Measurements from ENCODE around the gene VWA3A.
A peak's percentile ranks its signal among the peaks of the same experiment; 100 is the strongest.
"Not testable (repeated sequence)": the region's sequence is repeated elsewhere in the genome, so short reads cannot be mapped to it uniquely, and the experiment has no call there.

Gene VWA3A

GRCh38 chr16:22123146-22123545, 30.8 kb downstream of the VWA3A start:
- no peak overlapping the region for H3K4me3 ChIP-seq (replicated peaks; ENCODE audit: low read depth, low read length)
- no peak for DNase-seq (ENCODE audit: extremely low read depth, insufficient read length)
- H3K36me3 ChIP-seq (ENCODE audit: control insufficient read depth, insufficient read depth, low read length) = no peaks in the 10 kb centered on the region
- peak; percentile 40 for TF ChIP-seq CTCF (IDR thresholded peaks at IDR 0.05; ENCODE audit: insufficient read depth, low read length, poor library complexity, severe bottlenecking)
- H3K27me3 ChIP-seq (replicated peaks; ENCODE audit: control insufficient read depth, insufficient read depth, low read length) = no peaks in the 10 kb centered on the region; the same call in none of the 2 replicates

GRCh38 chr16:22123759-22124490, 31.6 kb downstream of the VWA3A start:
- TF ChIP-seq CTCF (IDR thresholded peaks at IDR 0.05; ENCODE audit: insufficient read depth, low read length, poor library complexity, severe bottlenecking) = no peak

GRCh38 chr16:22124583-22125284, 32.4 kb downstream of the VWA3A start:
- H3K36me3 ChIP-seq (ENCODE audit: control insufficient read depth, insufficient read depth, low read length) = no peaks in the 10 kb centered on the region
- DNase-seq (ENCODE audit: extremely low read depth, insufficient read length) = no peak
- no peak overlapping the region for H3K4me3 ChIP-seq (replicated peaks; ENCODE audit: low read depth, low read length)
- H3K27me3 ChIP-seq (replicated peaks; ENCODE audit: control insufficient read depth, insufficient read depth, low read length) = no peaks in the 10 kb centered on the region; the same call in none of the 2 replicates
- no peak for TF ChIP-seq CTCF (IDR thresholded peaks at IDR 0.05; ENCODE audit: insufficient read depth, low read length, poor library complexity, severe bottlenecking)

More at GRCh38 chr16:22123759-22124490, 31.6 kb downstream of the VWA3A start:
- no peak for DNase-seq (ENCODE audit: extremely low read depth, insufficient read length)
- H3K4me3 ChIP-seq (replicated peaks; ENCODE audit: low read depth, low read length) = no peak overlapping the region
- H3K36me3 ChIP-seq (ENCODE audit: control insufficient read depth, insufficient read depth, low read length) = no peaks in the 10 kb centered on the region
- no peaks in the 10 kb centered on the region; the same call in none of the 2 replicates for H3K27me3 ChIP-seq (replicated peaks; ENCODE audit: control insufficient read depth, insufficient read depth, low read length)

- DNase-seq (ENCODE audit: extremely low read depth, insufficient read length) = no peak
- no peak for TF ChIP-seq CTCF (IDR thresholded peaks at IDR 0.05; ENCODE audit: insufficient read depth, low read length, poor library complexity, severe bottlenecking)
- H3K27me3 ChIP-seq (replicated peaks; ENCODE audit: control insufficient read depth, insufficient read depth, low read length) = no peaks in the 10 kb centered on the region; the same call in none of the 2 replicates
- H3K4me3 ChIP-seq (replicated peaks; ENCODE audit: low read depth, low read length) = no peak overlapping the region
- H3K36me3 ChIP-seq (ENCODE audit: control insufficient read depth, insufficient read depth, low read length) = no peaks in the 10 kb centered on the region
These were observed 33.8 kb downstream of the VWA3A start for GRCh38 chr16:22126037-22126558.

- not testable (repeated sequence) for H3K36me3 ChIP-seq (ENCODE audit: control insufficient read depth, insufficient read depth, low read length); H3K4me3 ChIP-seq (replicated peaks; ENCODE audit: low read depth, low read length); DNase-seq (ENCODE audit: extremely low read depth, insufficient read length); H3K27me3 ChIP-seq (replicated peaks; ENCODE audit: control insufficient read depth, insufficient read depth, low read length)
These were observed 36.2 kb downstream of the VWA3A start for GRCh38 chr16:22128537-22128936.

GRCh38 chr16:22130528-22130927, 38.2 kb downstream of the VWA3A start:
- Histone ChIP-seq H3K4me3 (replicated peaks; ENCODE audit: low read depth, low read length) (no peak overlapping the region), H3K36me3 (ENCODE audit: control insufficient read depth, insufficient read depth, low read length) (no peaks in the 10 kb centered on the region), H3K27me3 (replicated peaks; ENCODE audit: control insufficient read depth, insufficient read depth, low read length) (no peaks in the 10 kb centered on the region; the same call in none of the 2 replicates)
- TF ChIP-seq CTCF (IDR thresholded peaks at IDR 0.05; ENCODE audit: insufficient read depth, low read length, poor library complexity, severe bottlenecking) = no peak
- no peak for DNase-seq (ENCODE audit: extremely low read depth, insufficient read length)

Data from GM06990 (cell line).